Activated T-helper 2 cell treated with anti-CD3 and anti-CD28 coated beads, Interferon-gamma antibody, Interleukin-2, Interleukin-4, amounts not matched to agents 10 μg/mL and 5 μg/mL and 100 μg/mL, durations not matched to agents 14 hours and 24 hours and 36 hours (primary cell): ENCODE measurements around the gene MAP1LC3B2. TPM values are rescaled to one million over a fixed set of nuclear protein-coding genes. Genes with fewer than 3 reads are reported as not detected.
"Not testable (repeated sequence)": the region's sequence is repeated elsewhere in the genome, so short reads cannot be mapped to it uniquely, and the experiment has no call there.

Experiments used
- DNase-seq: peaks from one replicate; pipeline ENCODE4 v3.0.0; 2021; ENCODE audit warnings: low spot score
- H3K27ac Mint-ChIP-seq: one replicate; pipeline ENCODE4 v1.8.0; 2021; ENCODE audit warnings: mixed read lengths
- H3K27me3 Mint-ChIP-seq: one replicate; pipeline ENCODE4 v1.8.0; 2021; ENCODE audit warnings: low read depth, mixed read lengths
- H3K36me3 Mint-ChIP-seq: one replicate; pipeline ENCODE4 v1.8.0; 2021; ENCODE audit warnings: low read depth, mixed read lengths
- H3K4me1 Mint-ChIP-seq: one replicate; pipeline ENCODE4 v1.8.0; 2021; ENCODE audit warnings: low read depth, mixed read lengths
- H3K4me3 Mint-ChIP-seq: one replicate; pipeline ENCODE4 v1.8.0; 2021; ENCODE audit warnings: low read depth, mild to moderate bottlenecking, moderate library complexity, mixed read lengths
- H3K9me3 Mint-ChIP-seq: one replicate; pipeline ENCODE4 v1.8.0; 2021; ENCODE audit warnings: mixed read lengths
- intact Hi-C: fragments of 100-400 bp; cut with micrococcal nuclease; formaldehyde crosslinking; loops from one replicate; pipeline ENCODE4 v1.15.1; 2023
- total RNA-seq: library from RNA; stranded (reverse); gene quantifications from 2 replicates; pipeline ENCODE4 v1.2.3, GENCODE V29; 2022

Gene MAP1LC3B2
- total RNA-seq, 1 donor from 2014 or later: 0.37 TPM

- intact Hi-C loops: no loop called here
- peaks cover 5% of the 10 kb centered on the region for H3K9me3 Mint-ChIP-seq
- H3K27ac Mint-ChIP-seq: no peak overlapping the region
- no peaks in the 10 kb centered on the region for H3K36me3 Mint-ChIP-seq
- no peaks in the 10 kb centered on the region for H3K4me1 Mint-ChIP-seq
- no peak for DNase-seq
- peaks cover 6% of the 10 kb centered on the region for H3K27me3 Mint-ChIP-seq
- H3K4me3 Mint-ChIP-seq: no peak overlapping the region
These were observed 14.6 kb downstream of the MAP1LC3B2 start for GRCh38 chr12:116573776-116574175.

- H3K4me1 Mint-ChIP-seq, H3K9me3 Mint-ChIP-seq, H3K27ac Mint-ChIP-seq: not testable (repeated sequence)
These were observed 16.6 kb downstream of the MAP1LC3B2 start for GRCh38 chr12:116575754-116576153.

GRCh38 chr12:116577154-116577561, 18.0 kb downstream of the MAP1LC3B2 start:
- intact Hi-C loops: no loop called here
- H3K27me3 Mint-ChIP-seq: peaks cover 6% of the 10 kb centered on the region
- no peaks in the 10 kb centered on the region for H3K36me3 Mint-ChIP-seq
- DNase-seq: no peak
- no peaks in the 10 kb centered on the region for H3K9me3 Mint-ChIP-seq
- H3K4me3 Mint-ChIP-seq: no peak overlapping the region
- H3K27ac Mint-ChIP-seq: no peak overlapping the region
- H3K4me1 Mint-ChIP-seq: no peaks in the 10 kb centered on the region

More at GRCh38 chr12:116575754-116576153, 16.6 kb downstream of the MAP1LC3B2 start:
- H3K36me3 Mint-ChIP-seq, intact Hi-C loops, H3K4me3 Mint-ChIP-seq, DNase-seq, H3K27me3 Mint-ChIP-seq: not testable (repeated sequence)

GRCh38 chr12:116578051-116578450, 18.9 kb downstream of the MAP1LC3B2 start:
- Mint-ChIP-seq H3K4me3 (no peak overlapping the region), H3K36me3 (no peaks in the 10 kb centered on the region), H3K9me3 (no peaks in the 10 kb centered on the region), H3K27me3 (peaks cover 6% of the 10 kb centered on the region), H3K27ac (no peak overlapping the region), H3K4me1 (no peaks in the 10 kb centered on the region)
- no peak for DNase-seq
- intact Hi-C loops: no loop called here

GRCh38 chr12:116582610-116583009, 23.4 kb downstream of the MAP1LC3B2 start:
- Mint-ChIP-seq H3K36me3 (no peaks in the 10 kb centered on the region), H3K9me3 (peaks cover 14% of the 10 kb centered on the region), H3K27me3 (peaks cover 5% of the 10 kb centered on the region), H3K27ac (no peak overlapping the region), H3K4me3 (no peak overlapping the region), H3K4me1 (no peaks in the 10 kb centered on the region)
- intact Hi-C loops: no loop called here
- no peak for DNase-seq

DNA sequence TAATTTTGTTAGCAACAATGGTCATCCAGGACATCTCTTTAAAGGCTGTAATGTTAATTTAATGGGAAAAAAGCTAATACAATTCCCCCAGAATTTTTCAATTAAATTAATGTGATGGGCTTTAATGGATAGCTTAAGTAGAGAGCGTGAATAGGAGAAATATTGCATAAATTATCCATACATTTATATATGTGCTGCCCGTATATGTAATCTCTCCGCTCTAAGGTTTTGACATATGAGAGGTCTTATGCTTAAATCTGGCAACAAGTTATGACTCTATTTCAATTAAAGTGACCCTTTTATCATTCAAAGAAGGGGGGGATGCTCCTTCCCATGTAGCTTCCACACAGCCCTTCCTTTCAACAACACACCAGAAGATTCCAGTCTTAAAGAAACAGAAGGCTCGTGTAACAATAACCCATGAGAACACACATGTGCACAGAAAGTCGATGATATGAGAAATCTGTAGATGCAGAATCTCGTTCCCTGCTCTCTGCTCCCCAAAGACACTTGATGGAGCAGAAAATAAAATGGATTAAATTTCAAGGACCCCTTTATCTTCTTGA, 24.0 kb downstream of the MAP1LC3B2 start:
- Mint-ChIP-seq H3K27me3 (peaks cover 5% of the 10 kb centered on the region), H3K4me3 (no peak overlapping the region), H3K36me3 (no peaks in the 10 kb centered on the region), H3K9me3 (peaks cover 14% of the 10 kb centered on the region), H3K4me1 (no peaks in the 10 kb centered on the region), H3K27ac (no peak overlapping the region)
- DNase-seq: no peak
- intact Hi-C loops: no loop called here

GRCh38 chr12:116587270-116587669, 28.1 kb downstream of the MAP1LC3B2 start:
- Mint-ChIP-seq H3K4me3 (no peak overlapping the region), H3K36me3 (no peaks in the 10 kb centered on the region)

GRCh38 chr12:116588390-116589028, 29.3 kb downstream of the MAP1LC3B2 start:
- H3K9me3 Mint-ChIP-seq: peaks cover 11% of the 10 kb centered on the region
- DNase-seq: no peak
- no peaks in the 10 kb centered on the region for H3K36me3 Mint-ChIP-seq
- peaks cover 14% of the 10 kb centered on the region for H3K27me3 Mint-ChIP-seq
- intact Hi-C loops: no loop called here
- no peak overlapping the region for H3K27ac Mint-ChIP-seq
- peaks cover 10% of the 10 kb centered on the region for H3K4me1 Mint-ChIP-seq
- H3K4me3 Mint-ChIP-seq: no peak overlapping the region

More at GRCh38 chr12:116587270-116587669, 28.1 kb downstream of the MAP1LC3B2 start:
- intact Hi-C loops: no loop called here
- peaks cover 14% of the 10 kb centered on the region for H3K9me3 Mint-ChIP-seq
- peaks cover 15% of the 10 kb centered on the region for H3K27me3 Mint-ChIP-seq
- peaks cover 5% of the 10 kb centered on the region for H3K4me1 Mint-ChIP-seq
- H3K27ac Mint-ChIP-seq: no peak overlapping the region
- DNase-seq: no peak

- intact Hi-C loops: no loop called here
- Mint-ChIP-seq H3K27me3 (peaks cover 14% of the 10 kb centered on the region), H3K36me3 (no peaks in the 10 kb centered on the region), H3K4me1 (peaks cover 18% of the 10 kb centered on the region), H3K27ac (no peak overlapping the region), H3K9me3 (peaks cover 8% of the 10 kb centered on the region), H3K4me3 (no peak overlapping the region)
- no peak for DNase-seq
These were observed 30.4 kb downstream of the MAP1LC3B2 start for GRCh38 chr12:116589581-116589980.

- peaks cover 21% of the 10 kb centered on the region for H3K4me1 Mint-ChIP-seq
- no peaks in the 10 kb centered on the region for H3K36me3 Mint-ChIP-seq
- intact Hi-C loops: loop anchor here (10.0 kb wide), 1 partner anchor 226 kb away; no protein-coding TSS in a partner anchor
- no peak overlapping the region for H3K27ac Mint-ChIP-seq
- no peaks in the 10 kb centered on the region for H3K9me3 Mint-ChIP-seq
- H3K4me3 Mint-ChIP-seq: no peak overlapping the region
- DNase-seq: no peak
- H3K27me3 Mint-ChIP-seq: peaks cover 14% of the 10 kb centered on the region
These were observed 31.4 kb downstream of the MAP1LC3B2 start for GRCh38 chr12:116590561-116590960.

GRCh38 chr12:116591855-116592637, 32.9 kb downstream of the MAP1LC3B2 start:
- Mint-ChIP-seq H3K27me3 (peaks cover 14% of the 10 kb centered on the region), H3K4me3 (no peak overlapping the region), H3K9me3 (no peaks in the 10 kb centered on the region), H3K4me1 (peaks cover 21% of the 10 kb centered on the region), H3K36me3 (no peaks in the 10 kb centered on the region), H3K27ac (no peak overlapping the region)
- no peak for DNase-seq
- intact Hi-C loops: loop anchor here (10.0 kb wide), 1 partner anchor 227 kb away; no protein-coding TSS in a partner anchor

DNA sequence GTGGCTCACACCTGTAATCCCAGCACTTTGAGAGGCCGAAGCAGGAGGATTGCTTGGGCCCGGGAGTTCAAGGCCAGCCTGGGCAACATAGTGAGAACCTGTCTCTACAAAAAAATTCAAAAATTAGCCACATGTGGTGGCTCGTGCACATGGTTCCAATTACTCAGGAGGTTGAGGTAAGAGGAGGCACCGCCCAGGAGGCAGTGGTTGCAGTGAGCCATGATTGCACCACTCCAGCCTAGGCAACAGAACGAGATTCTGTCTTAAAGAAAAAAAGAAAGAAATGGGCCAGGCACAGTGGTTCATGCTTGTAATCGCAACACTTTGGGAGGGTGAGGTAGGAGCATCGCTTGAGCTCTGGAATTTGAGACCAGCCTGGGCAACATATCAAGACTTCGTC, 33.5 kb downstream of the MAP1LC3B2 start:
- DNase-seq: no peak
- no peaks in the 10 kb centered on the region for H3K36me3 Mint-ChIP-seq
- H3K9me3 Mint-ChIP-seq: no peaks in the 10 kb centered on the region
- H3K4me3 Mint-ChIP-seq: no peak overlapping the region
- peaks cover 21% of the 10 kb centered on the region for H3K4me1 Mint-ChIP-seq
- peaks cover 10% of the 10 kb centered on the region for H3K27me3 Mint-ChIP-seq
- no peak overlapping the region for H3K27ac Mint-ChIP-seq
- intact Hi-C loops: loop anchor here (10.0 kb wide), 1 partner anchor 228 kb away; no protein-coding TSS in a partner anchor
